Measurements from ENCODE around the gene NHLH1. TPM values are rescaled to one million over a fixed set of nuclear protein-coding genes. Genes with fewer than 3 reads are reported as not detected.

Gene NHLH1
- total and polyA plus RNA-seq, 2 of the 4 experiments (the other 2 are of a cell fraction): 0.14 TPM; not detected in 1

GRCh38 chr1:160414881-160415280 lies 48.0 kb downstream of the NHLH1 start:
- Histone ChIP-seq H2BK120ac (ENCODE audit: low read depth, low read length) (no peak overlapping the region), H4K5ac (ENCODE audit: low read depth, low read length) (no peak overlapping the region), H2AK9ac (replicated peaks; ENCODE audit: low read depth, low read length, poor library complexity) (no peak overlapping the region), H4K8ac (ENCODE audit: low read depth in 2 of 2, low read length in 2 of 2) (no peak overlapping the region), H2AFZ (replicated peaks; ENCODE audit: low read length, poor library complexity) (no peak overlapping the region), H2BK20ac (ENCODE audit: low read depth, low read length) (no peak overlapping the region), H3K14ac (replicated peaks; ENCODE audit: low read depth, low read length) (no peak overlapping the region), H3K79me1 (ENCODE audit: low read depth in 1 of 2, low read length in 2 of 2) (no peaks in the 10 kb centered on the region), H3K36me3 (ENCODE audit: control insufficient read depth, insufficient read depth, low read length) (peaks cover 4% of the 10 kb centered on the region; the same call in 1 of the 2 replicates), H3K18ac (ENCODE audit: low read depth, low read length) (no peak overlapping the region), H3K4me1 (ENCODE audit: control insufficient read depth, insufficient read depth, low read length) (no peaks in the 10 kb centered on the region), H2BK15ac (ENCODE audit: low read depth, low read length) (no peak overlapping the region), H3K9me1 (ENCODE audit: insufficient read depth, low read length) (no peaks in the 10 kb centered on the region; the same call in 1 of the 2 replicates), H2BK5ac (ENCODE audit: low read depth, low read length, poor library complexity, severe bottlenecking) (no peak overlapping the region), H3K9me3 (ENCODE audit: control insufficient read depth, insufficient read depth, low read length) (no peaks in the 10 kb centered on the region), H3K4me2 (ENCODE audit: low read depth, low read length) (no peak overlapping the region), H4K20me1 (ENCODE audit: insufficient read depth, low read length) (no peaks in the 10 kb centered on the region), H2AK5ac (ENCODE audit: low read depth, low read length) (no peak overlapping the region), H4K91ac (ENCODE audit: insufficient read depth, low read depth, low read length) (no peak overlapping the region), H3K56ac (ENCODE audit: extremely low read depth, insufficient read depth, low read length) (no peak overlapping the region), H3K4me3 (ENCODE audit: insufficient read depth, low read depth, low read length) (no peak overlapping the region), H3K27ac (ENCODE audit: insufficient read depth, low read length) (no peak overlapping the region), H3K23ac (ENCODE audit: low read depth, low read length) (no peak overlapping the region), H3K9ac (ENCODE audit: low read depth, low read length) (no peak overlapping the region), H3K4ac (ENCODE audit: low read depth, low read length) (no peak overlapping the region), H3K27me3 (ENCODE audit: control insufficient read depth, insufficient read depth, low read length) (peaks cover 3% of the 10 kb centered on the region; the same call in 1 of the 2 replicates)
- CTCF ChIA-PET: no interaction called here
- TF ChIP-seq SMC3 (IDR thresholded peaks at IDR 0.05; ENCODE audit: low read depth, low read length) (no peak), POLR2A (IDR thresholded peaks at IDR 0.05; ENCODE audit: low read depth, low read length) (no peak), CHD1 (IDR thresholded peaks at IDR 0.05; ENCODE audit: low read depth, low read length) (no peak), MAFK (IDR thresholded peaks at IDR 0.05; ENCODE audit: low read depth, low read length) (no peak), USF2 (IDR thresholded peaks at IDR 0.05; ENCODE audit: low read depth, low read length) (no peak), BHLHE40 (IDR thresholded peaks at IDR 0.05; ENCODE audit: low read depth, low read length) (no peak), MAZ (IDR thresholded peaks at IDR 0.05; ENCODE audit: borderline replicate concordance, low read depth, low read length) (no peak), FOS (IDR thresholded peaks at IDR 0.05; ENCODE audit: low read depth, low read length) (no peak), MXI1 (IDR thresholded peaks at IDR 0.05; ENCODE audit: borderline replicate concordance, low read depth, low read length) (no peak), RAD21 (IDR thresholded peaks at IDR 0.05; ENCODE audit: low read length) (no peak), CEBPB (IDR thresholded peaks at IDR 0.05; ENCODE audit: low read depth, low read length) (no peak)
- TF ChIP-seq, protein P1, sequence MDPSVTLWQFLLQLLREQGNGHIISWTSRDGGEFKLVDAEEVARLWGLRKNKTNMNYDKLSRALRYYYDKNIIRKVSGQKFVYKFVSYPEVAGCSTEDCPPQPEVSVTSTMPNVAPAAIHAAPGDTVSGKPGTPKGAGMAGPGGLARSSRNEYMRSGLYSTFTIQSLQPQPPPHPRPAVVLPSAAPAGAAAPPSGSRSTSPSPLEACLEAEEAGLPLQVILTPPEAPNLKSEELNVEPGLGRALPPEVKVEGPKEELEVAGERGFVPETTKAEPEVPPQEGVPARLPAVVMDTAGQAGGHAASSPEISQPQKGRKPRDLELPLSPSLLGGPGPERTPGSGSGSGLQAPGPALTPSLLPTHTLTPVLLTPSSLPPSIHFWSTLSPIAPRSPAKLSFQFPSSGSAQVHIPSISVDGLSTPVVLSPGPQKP (IDR thresholded peaks at IDR 0.05; ENCODE audit: borderline replicate concordance, low read depth, low read length): no peak
- TF ChIP-seq, protein P2, sequence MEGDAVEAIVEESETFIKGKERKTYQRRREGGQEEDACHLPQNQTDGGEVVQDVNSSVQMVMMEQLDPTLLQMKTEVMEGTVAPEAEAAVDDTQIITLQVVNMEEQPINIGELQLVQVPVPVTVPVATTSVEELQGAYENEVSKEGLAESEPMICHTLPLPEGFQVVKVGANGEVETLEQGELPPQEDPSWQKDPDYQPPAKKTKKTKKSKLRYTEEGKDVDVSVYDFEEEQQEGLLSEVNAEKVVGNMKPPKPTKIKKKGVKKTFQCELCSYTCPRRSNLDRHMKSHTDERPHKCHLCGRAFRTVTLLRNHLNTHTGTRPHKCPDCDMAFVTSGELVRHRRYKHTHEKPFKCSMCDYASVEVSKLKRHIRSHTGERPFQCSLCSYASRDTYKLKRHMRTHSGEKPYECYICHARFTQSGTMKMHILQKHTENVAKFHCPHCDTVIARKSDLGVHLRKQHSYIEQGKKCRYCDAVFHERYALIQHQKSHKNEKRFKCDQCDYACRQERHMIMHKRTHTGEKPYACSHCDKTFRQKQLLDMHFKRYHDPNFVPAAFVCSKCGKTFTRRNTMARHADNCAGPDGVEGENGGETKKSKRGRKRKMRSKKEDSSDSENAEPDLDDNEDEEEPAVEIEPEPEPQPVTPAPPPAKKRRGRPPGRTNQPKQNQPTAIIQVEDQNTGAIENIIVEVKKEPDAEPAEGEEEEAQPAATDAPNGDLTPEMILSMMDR (conservative IDR thresholded peaks at IDR 0.05; ENCODE audit: low read depth, low read length): no peak
- BruUV-seq (replicated peaks): no TSS peak
- intact Hi-C loops (cut with micrococcal nuclease): no loop called here
- DNase-seq: no peak
- POLR2A ChIA-PET (ENCODE audit: unreplicated experiment): no interaction called here
- WGBS, 2 experiments (ENCODE audit: extremely low coverage in 2 of 2, insufficient read length in 1 of 2): no CpG with 5 or more reads among the region's 2 CpGs
- dilution Hi-C loops (cut with HindIII; ENCODE audit: low sequenced_read_pairs, unreplicated experiment): no loop called here
- no peak for ATAC-seq (ENCODE audit: low read depth)
- in situ Hi-C loops (cut with MboI; ENCODE audit: low sequenced_read_pairs): no loop called here
